ENCODE results near the gene SMTNL2. TPM values are rescaled to one million over a fixed set of nuclear protein-coding genes. Genes with fewer than 3 reads are reported as not detected.

Gene SMTNL2
- total RNA-seq, 1 donor from 2014 or later = 0.32 TPM

GRCh38 chr17:4551141-4551540, 33.2 kb upstream of the SMTNL2 start:
- no peak overlapping the region for H3K27ac Mint-ChIP-seq (ENCODE audit: unreplicated experiment)
- peak; percentile 40 for TF ChIP-seq CTCF (IDR thresholded peaks at IDR 0.05)
- H3K27me3 Mint-ChIP-seq (ENCODE audit: low read depth) = no peaks in the 10 kb centered on the region
- DNase-seq (ENCODE audit: low spot score) = no peak
- no peak overlapping the region for H3K4me3 Mint-ChIP-seq (ENCODE audit: unreplicated experiment)
- H3K9me3 Mint-ChIP-seq (ENCODE audit: low read depth) = no peaks in the 10 kb centered on the region
- peaks cover 22% of the 10 kb centered on the region for H3K4me1 Mint-ChIP-seq (ENCODE audit: low read depth)
- H3K36me3 Mint-ChIP-seq (ENCODE audit: low read depth) = peaks cover 10% of the 10 kb centered on the region

- DNase-seq (ENCODE audit: low spot score) = no peak
- no peak overlapping the region for H3K4me3 Mint-ChIP-seq (ENCODE audit: unreplicated experiment)
These were observed 32.4 kb upstream of the SMTNL2 start for GRCh38 chr17:4551796-4552525.

GRCh38 chr17:4553669-4554068, 30.7 kb upstream of the SMTNL2 start:
- Mint-ChIP-seq H3K9me3 (ENCODE audit: low read depth) (no peaks in the 10 kb centered on the region), H3K27ac (ENCODE audit: unreplicated experiment) (no peak overlapping the region), H3K4me3 (ENCODE audit: unreplicated experiment) (peak overlapping the region; percentile 92), H3K4me1 (ENCODE audit: low read depth) (peaks cover 27% of the 10 kb centered on the region), H3K36me3 (ENCODE audit: low read depth) (peaks cover 7% of the 10 kb centered on the region), H3K27me3 (ENCODE audit: low read depth) (no peaks in the 10 kb centered on the region)
- no peak for TF ChIP-seq CTCF (IDR thresholded peaks at IDR 0.05)
- no peak for DNase-seq (ENCODE audit: low spot score)

More at GRCh38 chr17:4551796-4552525, 32.4 kb upstream of the SMTNL2 start:
- no peak for TF ChIP-seq CTCF (IDR thresholded peaks at IDR 0.05)
- Mint-ChIP-seq H3K27me3 (ENCODE audit: low read depth) (no peaks in the 10 kb centered on the region), H3K4me1 (ENCODE audit: low read depth) (peaks cover 27% of the 10 kb centered on the region), H3K36me3 (ENCODE audit: low read depth) (peaks cover 10% of the 10 kb centered on the region), H3K27ac (ENCODE audit: unreplicated experiment) (no peak overlapping the region), H3K9me3 (ENCODE audit: low read depth) (no peaks in the 10 kb centered on the region)

GRCh38 chr17:4554441-4554996, 29.8 kb upstream of the SMTNL2 start:
- peaks cover 27% of the 10 kb centered on the region for H3K4me1 Mint-ChIP-seq (ENCODE audit: low read depth)
- H3K9me3 Mint-ChIP-seq (ENCODE audit: low read depth) = no peaks in the 10 kb centered on the region
- peaks cover 3% of the 10 kb centered on the region for H3K36me3 Mint-ChIP-seq (ENCODE audit: low read depth)
- peak overlapping the region; percentile 92 for H3K4me3 Mint-ChIP-seq (ENCODE audit: unreplicated experiment)
- H3K27ac Mint-ChIP-seq (ENCODE audit: unreplicated experiment) = peak overlapping the region; percentile 17
- no peak for DNase-seq (ENCODE audit: low spot score)
- H3K27me3 Mint-ChIP-seq (ENCODE audit: low read depth) = no peaks in the 10 kb centered on the region
- no peak for TF ChIP-seq CTCF (IDR thresholded peaks at IDR 0.05)

GRCh38 chr17:4554997-4555799, 29.1 kb upstream of the SMTNL2 start, which contains the start of gene MYBBP1A:
MYBBP1A (minus strand) TSS chr17:4555384; CDS start chr17:4555324, 60 bp downstream.
- peak within 1 kb of the TSS; percentile 94 for H3K27ac Mint-ChIP-seq (ENCODE audit: unreplicated experiment)
- no peaks in the 10 kb centered on the region for H3K9me3 Mint-ChIP-seq (ENCODE audit: low read depth)
- no peaks in the 10 kb centered on the region for H3K27me3 Mint-ChIP-seq (ENCODE audit: low read depth)

More at GRCh38 chr17:4554997-4555799, 29.1 kb upstream of the SMTNL2 start, which contains the start of gene MYBBP1A:
- Mint-ChIP-seq H3K4me3 (ENCODE audit: unreplicated experiment) (peak within 1 kb of the TSS; percentile 92), H3K4me1 (ENCODE audit: low read depth) (peaks cover 27% of the 10 kb centered on the region), H3K36me3 (ENCODE audit: low read depth) (peaks cover 3% of the 10 kb centered on the region)
- DNase-seq (ENCODE audit: low spot score) = peak; percentile 97
- peak; percentile 72 for TF ChIP-seq CTCF (IDR thresholded peaks at IDR 0.05)

Measured in chondrocyte (in vitro differentiated cells).